Adrenal gland (tissue), 12 donors: ENCODE measurements around the gene RRM2. TPM values are rescaled to one million over a fixed set of nuclear protein-coding genes. Genes with fewer than 3 reads are reported as not detected.

Experiments used
- DNase-seq, 7 donors: peaks; one replicate each; pipeline ENCODE4 v3.0.0-alpha.2; 2019 to 2020
- H3K27ac ChIP-seq, 5 donors: fragments of 200-600 bp; sonication (generic) in 4 of 5; 1 replicate in 3 of 5; 2 replicates in 2 of 5; pipeline versions ENCODE4 v1.5.1 to v1.8.0; 2016 to 2020; ENCODE audit warnings: mild to moderate bottlenecking in 1 of 5
- H3K27me3 ChIP-seq: fragments of 200-600 bp; 2 replicates; pipeline ENCODE4 v1.8.0; 2021
- H3K36me3 ChIP-seq, 2 donors: fragments of 200-600 bp; replicated peaks in 1 of 2; 1 replicate in 1 of 2; 2 replicates in 1 of 2; pipeline versions ENCODE4 v1.5.1 to v1.8.0; 2018 to 2022
- H3K4me1 ChIP-seq, 2 donors: fragments of 200-600 bp; replicated peaks in 1 of 2; 1 replicate in 1 of 2; 2 replicates in 1 of 2; pipeline versions ENCODE4 v1.5.1 to v1.8.0; 2018 to 2021
- H3K4me3 ChIP-seq, 4 donors: fragments of 200-600 bp; sonication (generic) in 3 of 4; one replicate each; pipeline ENCODE4 v1.5.1; 2016 to 2018
- H3K9me3 ChIP-seq, 3 donors: fragments of 200-600 bp; sonication (generic) in 1 of 3; replicated peaks in 1 of 3; 1 replicate in 2 of 3; 2 replicates in 1 of 3; pipeline versions ENCODE4 v1.5.1 to v1.8.0; 2016 to 2021
- CTCF ChIP-seq, 6 experiments: fragments of 450-650 bp in 4 of 6; fragments of 200-600 bp in 2 of 6; sonication (generic) in 1 of 6; IDR thresholded peaks; 1 replicate in 5 of 6; 2 replicates in 1 of 6; pipeline versions ENCODE4 v1.5.1 to v1.8.0; 2016 to 2021; ENCODE audit warnings: antibody characterized with exemption in 6 of 6, mild to moderate bottlenecking in 2 of 6, moderate library complexity in 1 of 6
- POLR2A ChIP-seq, 2 donors: fragments of 450-650 bp; IDR thresholded peaks; one replicate each; pipeline ENCODE4 v1.6.1; 2017; ENCODE audit warnings: antibody characterized with exemption in 2 of 2, mild to moderate bottlenecking in 2 of 2, moderate library complexity in 1 of 2
- WGBS, 4 donors: extraction: QIAGEN DNeasy Blood & Tissue Kit in 2 of 4; methylation state at CpG; one replicate each; pipeline versions ENCODE4 v1.1.5 to v1.1.7; 2013 to 2017; 5-methylcytosine and 5-hydroxymethylcytosine counted together
- intact Hi-C, 2 donors: fragments of 100-400 bp; cut with DNase I; formaldehyde crosslinking; loops; one replicate each; pipeline versions ENCODE4 v1.14.1 to v1.15.0; 2022 to 2023
- polyA plus RNA-seq, 3 donors: library from polyadenylated mRNA; stranded (reverse); fragments of 200-250 nt in 2 of 3; fragments of 350-450 nt in 1 of 3; fragmentation: Illumina TruSeq in 1 of 3; extraction: RNeasy Lipid Tissue Mini Kit (QIAGEN cat#74804) in 1 of 3; gene quantifications; one replicate each; pipeline ENCODE4 v1.2.3, GENCODE V29; 2013 to 2014
- total RNA-seq, 9 donors: library from RNA; depleted of rRNA in 4 of 9; stranded (reverse); fragments of >200 nt in 4 of 9; fragments of 120-200 nt in 1 of 9; fragmentation: NEBNext Ultra II Directional in 1 of 9; extraction: Animal tissue kit (Norgen Biotek cat#: 25700) in 1 of 9; gene quantifications; one replicate each; pipeline versions ENCODE4 v1.1.0 to v1.2.4, GENCODE V29; 2013 to 2023
- donor health status: healthy with polysubstance abuse.
- donor health status: Bipolar disorder and iron deficiency.
- donor health status: DM: yes; HTN: yes; CAD: no.
- donor health status: DM: no; HTN: no; CAD: no.
- donor health status: DM: no; HTN: no; CAD: no.
- donor health status: DM: yes; HTN: yes; CAD: no.

RRM2 gene
- total and polyA plus RNA-seq, 12 donors, result 0.67 to 22.3 (median 3.8) TPM

- no peak for DNase-seq
- no peak overlapping the region for H3K4me3 ChIP-seq
- no peaks in the 10 kb centered on the region for H3K4me1 ChIP-seq
- 90 to 91% (median 91%) methylated on average over 9 to 13 of the region's 13 CpGs for WGBS, 4 donors
- no peaks in the 10 kb centered on the region for H3K27me3 ChIP-seq
- intact Hi-C loops, result no loop called here
- H3K9me3 ChIP-seq, result no peaks in the 10 kb centered on the region
- TF ChIP-seq CTCF (IDR thresholded peaks at IDR 0.05) (no peak), POLR2A (IDR thresholded peaks at IDR 0.05) (no peak)
- no peaks in the 10 kb centered on the region for H3K36me3 ChIP-seq
- no peak overlapping the region for H3K27ac ChIP-seq
These were observed 37.8 kb downstream of the RRM2 start for GRCh38 chr2:10160203-10160955.

- no peaks in the 10 kb centered on the region for H3K27me3 ChIP-seq
- H3K4me3 ChIP-seq, result no peak overlapping the region
- no peak overlapping the region for H3K27ac ChIP-seq
- no peak for TF ChIP-seq POLR2A (IDR thresholded peaks at IDR 0.05)
- TF ChIP-seq CTCF (IDR thresholded peaks at IDR 0.05), result no peak
- H3K4me1 ChIP-seq, result no peaks in the 10 kb centered on the region
- H3K9me3 ChIP-seq, result no peaks in the 10 kb centered on the region
- no peaks in the 10 kb centered on the region for H3K36me3 ChIP-seq
- no peak for DNase-seq
- intact Hi-C loops, result no loop called here
- 84 to 88% (median 85%) methylated on average over 9 to 12 of the region's 12 CpGs for WGBS, 4 donors
These were observed 38.8 kb downstream of the RRM2 start for GRCh38 chr2:10161206-10161931.

GRCh38 chr2:10161961-10162441 lies 39.5 kb downstream of the RRM2 start:
- H3K36me3 ChIP-seq, result no peaks in the 10 kb centered on the region
- DNase-seq, result no peak
- no peaks in the 10 kb centered on the region for H3K27me3 ChIP-seq
- H3K4me3 ChIP-seq, result no peak overlapping the region
- WGBS, 4 donors, result 87 to 91% (median 90%) methylated on average over 12 to 22 of the region's 22 CpGs
- TF ChIP-seq POLR2A (IDR thresholded peaks at IDR 0.05) (no peak), CTCF (IDR thresholded peaks at IDR 0.05) (no peak)
- H3K9me3 ChIP-seq, result no peaks in the 10 kb centered on the region
- no peak overlapping the region for H3K27ac ChIP-seq
- H3K4me1 ChIP-seq, result no peaks in the 10 kb centered on the region
- intact Hi-C loops, result no loop called here

- no peaks in the 10 kb centered on the region for H3K27me3 ChIP-seq
- H3K4me1 ChIP-seq, result no peaks in the 10 kb centered on the region
- intact Hi-C loops, result no loop called here
- H3K4me3 ChIP-seq, result no peak overlapping the region
- peak in 1 of 7 donors; percentile 12 for DNase-seq
- no peaks in the 10 kb centered on the region for H3K9me3 ChIP-seq
- no peak overlapping the region for H3K27ac ChIP-seq
- WGBS, 4 donors, result 74 to 80% (median 77%) methylated on average over 4 to 18 of the region's 18 CpGs
- no peak for TF ChIP-seq POLR2A (IDR thresholded peaks at IDR 0.05)
- TF ChIP-seq CTCF (IDR thresholded peaks at IDR 0.05), result no peak
- H3K36me3 ChIP-seq, result no peaks in the 10 kb centered on the region
These were observed 40.3 kb downstream of the RRM2 start for GRCh38 chr2:10162586-10163497.
